Large intestine (tissue), 3 donors: ENCODE results near the gene SIRT3. TPM values are rescaled to one million over a fixed set of nuclear protein-coding genes. Genes with fewer than 3 reads are reported as not detected.
"Not testable (repeated sequence)": the region's sequence is repeated elsewhere in the genome, so short reads cannot be mapped to it uniquely, and the experiment has no call there.

Experiments used
- DNase-seq, 2 donors: peaks; one replicate each; pipeline versions ENCODE4 v3.0.0 to v3.0.0-alpha.2; 2013
- H3K27ac ChIP-seq: one replicate; pipeline ENCODE4 v1.5.1; 2013; ENCODE audit warnings: low read length
- H3K27me3 ChIP-seq: 2 replicates; pipeline ENCODE4 v1.6.1; 2013; ENCODE audit warnings: low read length; ENCODE audit not compliant: control insufficient read depth, insufficient read depth
- H3K36me3 ChIP-seq: 2 replicates; pipeline ENCODE4 v1.6.1; 2013; ENCODE audit warnings: low read length; ENCODE audit not compliant: control insufficient read depth, insufficient read depth
- H3K4me1 ChIP-seq: one replicate; pipeline ENCODE4 v1.6.1; 2013; ENCODE audit warnings: low read length; ENCODE audit not compliant: control insufficient read depth, insufficient read depth
- H3K4me3 ChIP-seq: one replicate; pipeline ENCODE4 v1.5.1; 2013; ENCODE audit warnings: low read length
- H3K9me3 ChIP-seq: one replicate; pipeline ENCODE4 v1.6.1; 2013; ENCODE audit warnings: mild to moderate bottlenecking, low read depth, low read length, moderate library complexity; ENCODE audit not compliant: control insufficient read depth
- WGBS: methylation state at CpG from one replicate; pipeline ENCODE4 v1.1.5; 2013; ENCODE audit warnings: low lambda C conversion rate; ENCODE audit not compliant: insufficient coverage; 5-methylcytosine and 5-hydroxymethylcytosine counted together
- polyA plus RNA-seq: library from polyadenylated mRNA; unstranded; fragments of 120-200 nt; gene quantifications from one replicate; pipeline ENCODE4 v1.2.1, GENCODE V29; 2013

Gene SIRT3
- polyA plus RNA-seq, 1 donor, result 44.8 TPM

GRCh38 chr11:244376-244775 is 8.2 kb upstream of the SIRT3 start:
- no peaks in the 10 kb centered on the region for H3K27me3 ChIP-seq
- DNase-seq, result no peak
- WGBS, result no CpG with 5 or more reads among the region's 2 CpGs
- no peak overlapping the region for H3K4me3 ChIP-seq
- H3K36me3 ChIP-seq, result peaks cover 66% of the 10 kb centered on the region
- no peak overlapping the region for H3K27ac ChIP-seq
- H3K4me1 ChIP-seq, result no peaks in the 10 kb centered on the region
- H3K9me3 ChIP-seq, result no peaks in the 10 kb centered on the region

GRCh38 chr11:241634-242033 is 5.5 kb upstream of the SIRT3 start:
- no peak for DNase-seq
- peaks cover 47% of the 10 kb centered on the region for H3K36me3 ChIP-seq
- H3K27ac ChIP-seq, result no peak overlapping the region
- no peaks in the 10 kb centered on the region for H3K4me1 ChIP-seq
- H3K9me3 ChIP-seq, result no peaks in the 10 kb centered on the region
- H3K27me3 ChIP-seq, result no peaks in the 10 kb centered on the region
- no peak overlapping the region for H3K4me3 ChIP-seq
- WGBS, result 100% methylated on average over 1 of the region's 5 CpGs

GRCh38 chr11:240315-240714 is 4.2 kb upstream of the SIRT3 start:
- H3K27ac ChIP-seq, result no peak overlapping the region
- no peak overlapping the region for H3K4me3 ChIP-seq
- H3K36me3 ChIP-seq, result peaks cover 35% of the 10 kb centered on the region
- H3K27me3 ChIP-seq, result no peaks in the 10 kb centered on the region
- peaks cover 2% of the 10 kb centered on the region for H3K9me3 ChIP-seq
- no peaks in the 10 kb centered on the region for H3K4me1 ChIP-seq
- DNase-seq, result no peak
- 71% methylated on average over 1 of the region's 1 CpG for WGBS

DNA sequence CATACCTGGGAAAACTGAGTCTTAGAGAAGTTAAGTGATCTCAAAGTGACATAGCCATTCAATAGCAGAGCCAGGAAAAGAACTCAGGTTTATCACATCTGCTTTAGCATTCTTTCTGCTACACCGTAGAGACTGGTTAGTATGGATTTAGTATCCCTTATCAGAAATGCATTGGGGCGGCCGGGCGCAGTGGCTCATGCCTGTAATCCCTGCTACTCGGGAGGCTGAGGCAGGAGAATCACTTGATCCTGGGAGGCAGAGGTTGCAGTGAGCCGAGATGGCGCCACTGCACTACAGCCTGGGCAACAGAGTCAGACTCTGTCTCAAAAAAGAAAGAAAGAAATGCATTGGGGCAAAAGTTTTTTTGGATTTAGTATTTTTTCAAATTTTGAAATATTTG is 2.2 kb upstream of the SIRT3 start:
- not testable (repeated sequence) for H3K4me3 ChIP-seq, H3K27ac ChIP-seq, H3K4me1 ChIP-seq, DNase-seq, H3K9me3 ChIP-seq, H3K27me3 ChIP-seq
- H3K36me3 ChIP-seq, result peaks cover 19% of the 10 kb centered on the region
- WGBS, result no CpG with 5 or more reads among the region's 7 CpGs

GRCh38 chr11:236774-237767 is 929 bp upstream of the SIRT3 start, which contains the start of gene PSMD13:
TSS of gene PSMD13 (plus strand) at chr11:236976. CDS start at chr11:237050, 74 bp downstream.
- H3K36me3 ChIP-seq, result peaks cover 21% of the 10 kb centered on the region
- H3K27ac ChIP-seq, result peak within 1 kb of the TSS; percentile 96
- DNase-seq, result peak; percentile 81 to 83
- H3K27me3 ChIP-seq, result no peaks in the 10 kb centered on the region
- no peaks in the 10 kb centered on the region for H3K4me1 ChIP-seq
- WGBS, result no CpG with 5 or more reads among the region's 62 CpGs
- H3K9me3 ChIP-seq, result peaks cover 2% of the 10 kb centered on the region
- peak within 1 kb of the TSS; percentile 99 for H3K4me3 ChIP-seq

GRCh38 chr11:235609-235996 is 539 bp downstream of the SIRT3 start:
- no peaks in the 10 kb centered on the region for H3K4me1 ChIP-seq
- H3K4me3 ChIP-seq, result peak overlapping the region; percentile 92
- peak overlapping the region; percentile 96 for H3K27ac ChIP-seq
- peak; percentile 39 to 78 for DNase-seq
- WGBS, result 4% methylated on average over 5 of the region's 13 CpGs
- no peaks in the 10 kb centered on the region for H3K27me3 ChIP-seq
- peaks cover 19% of the 10 kb centered on the region for H3K36me3 ChIP-seq
- H3K9me3 ChIP-seq, result peaks cover 2% of the 10 kb centered on the region

DNA sequence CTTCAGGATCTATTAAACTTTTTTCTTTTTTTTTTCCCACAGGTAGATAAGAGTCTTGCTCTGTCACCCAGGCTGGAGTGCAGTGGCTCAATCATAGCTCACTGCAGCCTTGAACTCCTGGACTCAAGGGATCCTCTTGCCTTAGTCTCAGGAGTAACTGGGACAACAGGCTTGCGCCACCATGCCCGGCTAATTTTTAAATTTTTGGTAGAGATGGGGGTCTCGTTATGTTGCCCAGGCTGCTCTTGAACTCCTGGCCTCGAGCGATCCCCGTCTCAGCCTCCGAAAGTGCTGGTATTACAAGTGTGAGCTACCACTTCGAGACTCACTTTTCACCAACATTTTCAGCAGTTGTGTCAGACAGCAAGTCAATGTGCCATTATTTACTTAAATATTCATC is 962 bp downstream of the SIRT3 start:
- H3K9me3 ChIP-seq, result peaks cover 2% of the 10 kb centered on the region
- peak overlapping the region; percentile 92 for H3K4me3 ChIP-seq
- peak overlapping the region; percentile 96 for H3K27ac ChIP-seq
- H3K4me1 ChIP-seq, result no peaks in the 10 kb centered on the region
- no CpG with 5 or more reads among the region's 8 CpGs for WGBS
- no peak for DNase-seq
- H3K36me3 ChIP-seq, result peaks cover 23% of the 10 kb centered on the region
- H3K27me3 ChIP-seq, result no peaks in the 10 kb centered on the region

DNA sequence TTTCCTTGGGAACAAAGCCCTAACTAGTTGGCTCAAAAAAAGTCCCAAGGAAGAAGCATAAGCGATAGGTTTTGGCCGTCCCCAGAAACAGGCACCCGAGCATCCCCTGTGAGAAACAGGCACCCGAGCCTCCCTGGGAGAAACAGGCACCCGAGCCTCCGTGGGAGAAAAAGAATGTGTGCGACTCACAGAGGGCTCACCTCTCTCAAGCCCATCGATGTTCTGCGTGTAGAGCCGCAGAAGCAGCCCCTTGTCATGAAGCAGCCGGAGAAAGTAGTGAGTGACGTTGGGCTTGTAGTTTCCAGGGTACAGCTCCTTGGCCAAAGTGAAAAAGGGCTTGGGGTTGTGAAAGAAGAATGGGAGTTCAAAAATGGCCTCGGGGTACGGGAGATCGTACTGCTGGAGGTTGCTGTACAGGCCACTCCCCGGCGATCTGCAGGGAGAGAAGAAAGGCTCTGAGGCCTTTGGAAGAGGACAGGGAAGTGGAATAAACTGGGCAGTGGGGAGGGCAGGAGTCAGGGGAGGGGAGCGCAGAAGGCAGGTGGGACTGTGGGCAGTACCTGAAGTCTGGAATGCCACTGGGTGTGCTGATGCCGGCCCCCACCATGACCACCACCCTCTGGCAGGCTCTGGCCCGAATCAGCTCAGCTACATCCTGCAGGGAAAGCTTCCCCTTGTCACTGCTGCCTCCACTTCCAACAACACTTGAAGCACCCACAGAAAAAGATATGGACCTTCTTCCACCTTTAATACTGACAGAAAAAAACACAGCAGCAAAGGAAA is 3.2 kb downstream of the SIRT3 start:
- H3K4me1 ChIP-seq, result no peaks in the 10 kb centered on the region
- H3K9me3 ChIP-seq, result peaks cover 2% of the 10 kb centered on the region
- H3K27me3 ChIP-seq, result no peaks in the 10 kb centered on the region
- no peak overlapping the region for H3K4me3 ChIP-seq
- DNase-seq, result no peak
- WGBS, result 83% methylated on average over 1 of the region's 20 CpGs
- no peak overlapping the region for H3K27ac ChIP-seq
- H3K36me3 ChIP-seq, result peaks cover 26% of the 10 kb centered on the region

- no peak overlapping the region for H3K27ac ChIP-seq
- WGBS, result no CpG with 5 or more reads among the region's 10 CpGs
- no peaks in the 10 kb centered on the region for H3K9me3 ChIP-seq
- no peak overlapping the region for H3K4me3 ChIP-seq
- peaks cover 26% of the 10 kb centered on the region for H3K36me3 ChIP-seq
- no peak for DNase-seq
- no peaks in the 10 kb centered on the region for H3K27me3 ChIP-seq
- H3K4me1 ChIP-seq, result no peaks in the 10 kb centered on the region
Measured at GRCh38 chr11:230431-230830, 5.7 kb downstream of the SIRT3 start.

GRCh38 chr11:227824-228379 is 8.2 kb downstream of the SIRT3 start:
- Histone ChIP-seq H3K9me3 (no peaks in the 10 kb centered on the region), H3K4me3 (no peak overlapping the region), H3K4me1 (no peaks in the 10 kb centered on the region), H3K36me3 (peaks cover 39% of the 10 kb centered on the region), H3K27ac (no peak overlapping the region), H3K27me3 (no peaks in the 10 kb centered on the region)
- WGBS, result 100% methylated on average over 1 of the region's 6 CpGs
- no peak for DNase-seq
